NCI-H524 (cell line): ENCODE data around the gene BFSP2.
A peak's percentile ranks its signal among the peaks of the same experiment; 100 is the strongest.

Experiments used
- DNase-seq, 2 experiments: peaks; one replicate each; lab custom pipeline; 2025; lab: John Stamatoyannopoulos, UW

BFSP2 gene

DNA sequence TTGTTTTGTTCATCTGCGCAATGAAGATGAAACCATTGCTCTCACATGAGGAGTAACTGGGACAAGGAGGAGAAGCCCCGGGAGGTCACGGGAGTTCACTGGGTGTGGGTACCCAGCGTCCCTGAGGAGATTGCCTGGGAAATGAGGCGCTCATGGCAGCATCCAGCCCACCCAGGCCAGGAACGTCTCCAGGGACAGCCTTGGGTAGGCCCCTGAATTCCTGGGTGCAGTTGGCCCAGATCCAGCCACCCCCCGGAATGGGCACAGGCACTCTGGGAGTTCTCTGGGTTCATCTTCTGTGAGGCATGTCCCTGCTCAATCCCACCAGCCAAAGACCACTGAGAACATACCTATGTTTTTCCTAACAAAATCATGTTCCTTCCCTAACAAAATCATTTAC, 18.5 kb downstream of the BFSP2 start:
- no peak for DNase-seq

- no peak for DNase-seq
These were observed 19.5 kb downstream of the BFSP2 start for GRCh38 chr3:133419151-133419909.

GRCh38 chr3:133424937-133425869, 25.3 kb downstream of the BFSP2 start:
- DNase-seq: no peak

DNA sequence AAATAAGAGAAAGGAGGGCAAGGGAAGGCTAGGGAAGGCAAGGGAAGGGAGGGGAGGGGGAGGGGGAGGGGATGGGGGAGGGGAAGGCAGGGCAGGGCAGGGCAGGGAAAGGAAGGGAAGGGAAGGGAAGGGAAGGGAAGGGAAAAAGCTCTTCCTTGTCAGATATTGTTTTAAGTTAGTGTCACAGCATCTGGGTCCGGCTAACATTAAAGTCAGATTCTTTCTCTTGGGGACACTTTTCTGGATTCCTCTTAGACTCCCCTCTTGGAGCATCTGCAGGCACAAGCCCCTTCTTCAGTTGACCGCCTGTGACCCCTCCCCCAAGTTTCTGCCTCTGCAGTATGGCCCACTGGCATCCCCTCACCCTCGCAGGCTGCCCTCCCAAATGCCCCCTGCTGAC, 26.0 kb downstream of the BFSP2 start:
- DNase-seq: no peak

DNA sequence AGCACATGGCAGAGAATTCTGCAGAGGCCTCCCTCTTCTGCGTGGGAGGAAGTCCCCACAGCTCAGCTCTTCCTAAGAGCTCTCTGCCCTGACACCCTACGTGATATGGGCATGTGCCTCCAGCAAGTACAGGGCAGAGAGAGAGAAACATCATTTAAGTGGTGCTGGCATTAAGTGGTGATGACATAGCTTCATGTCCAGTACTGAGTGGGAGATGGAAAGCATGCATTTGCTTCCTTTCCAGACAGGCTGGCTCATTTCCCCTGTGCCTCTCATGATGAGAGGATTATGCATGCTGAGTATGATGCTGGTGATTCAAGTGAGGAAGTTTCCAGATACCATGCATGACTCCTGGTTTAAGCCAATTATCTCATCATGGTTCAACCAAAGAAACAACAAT, 26.9 kb downstream of the BFSP2 start:
- no peak for DNase-seq

DNA sequence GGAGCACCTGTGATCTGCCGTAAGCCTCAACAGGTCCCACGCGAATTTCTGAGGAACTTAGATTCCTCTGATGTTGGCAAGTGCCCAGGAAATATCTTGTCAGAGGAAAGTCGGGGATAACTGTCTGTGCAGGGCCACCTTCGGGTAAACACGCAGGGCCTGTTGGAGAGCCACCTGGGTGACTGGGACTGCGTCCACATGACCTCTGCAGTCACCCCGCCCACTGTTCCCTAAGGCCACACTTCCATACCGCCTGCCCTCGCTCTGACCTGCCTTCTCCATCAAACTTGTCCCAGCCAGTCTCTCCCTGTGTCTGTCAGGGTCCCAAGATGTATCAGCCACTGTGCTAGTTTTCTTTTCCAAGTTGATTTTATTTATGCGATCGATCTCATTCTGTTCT, 28.7 kb downstream of the BFSP2 start:
- no peak for DNase-seq

- no peak for DNase-seq
These were observed 29.2 kb downstream of the BFSP2 start for GRCh38 chr3:133429063-133429462.

DNA sequence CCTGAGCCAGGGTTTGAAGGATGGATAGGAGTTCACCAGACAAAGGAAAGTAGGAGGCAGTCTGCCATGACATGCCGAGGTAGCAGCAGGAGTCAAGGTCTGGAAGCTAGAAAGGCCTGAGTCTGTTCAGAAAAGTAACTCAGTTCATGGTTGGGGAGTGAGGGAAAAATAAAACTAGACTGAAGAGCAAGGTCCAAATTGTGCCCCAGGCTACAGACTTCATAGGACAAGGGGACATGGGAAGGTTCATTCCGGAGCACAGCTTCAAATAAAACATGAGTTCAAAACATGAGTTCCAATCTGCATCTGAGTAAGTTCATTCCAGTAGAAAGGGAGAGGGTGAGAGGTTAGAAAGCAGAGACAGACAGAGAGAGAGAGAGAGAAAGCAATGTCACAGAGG, 39.7 kb downstream of the BFSP2 start:
- DNase-seq: no peak

DNA sequence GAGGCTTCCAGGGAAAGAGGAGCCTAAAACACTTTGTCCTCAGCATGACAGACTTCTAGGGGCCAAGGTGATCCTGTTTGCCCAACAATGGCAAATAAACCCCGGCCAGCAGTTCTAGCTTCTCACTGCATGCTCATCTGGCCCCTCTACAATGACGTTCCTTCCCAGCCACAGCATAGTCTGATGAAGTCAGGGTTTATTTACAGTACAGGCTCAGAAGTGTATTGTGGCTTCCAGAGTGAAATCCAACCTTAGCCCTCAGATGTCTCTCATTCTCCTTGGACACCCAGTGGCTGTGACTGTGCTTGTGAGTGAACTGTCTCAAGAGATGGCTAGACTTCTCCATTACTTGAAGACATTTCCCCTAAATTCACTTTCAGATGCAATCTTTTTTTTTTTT, 40.8 kb downstream of the BFSP2 start:
- DNase-seq: no peak

- no peak for DNase-seq
These were observed 42.0 kb downstream of the BFSP2 start for GRCh38 chr3:133441867-133442270.

- DNase-seq: no peak
These were observed 42.7 kb downstream of the BFSP2 start for GRCh38 chr3:133442518-133442917.

DNA sequence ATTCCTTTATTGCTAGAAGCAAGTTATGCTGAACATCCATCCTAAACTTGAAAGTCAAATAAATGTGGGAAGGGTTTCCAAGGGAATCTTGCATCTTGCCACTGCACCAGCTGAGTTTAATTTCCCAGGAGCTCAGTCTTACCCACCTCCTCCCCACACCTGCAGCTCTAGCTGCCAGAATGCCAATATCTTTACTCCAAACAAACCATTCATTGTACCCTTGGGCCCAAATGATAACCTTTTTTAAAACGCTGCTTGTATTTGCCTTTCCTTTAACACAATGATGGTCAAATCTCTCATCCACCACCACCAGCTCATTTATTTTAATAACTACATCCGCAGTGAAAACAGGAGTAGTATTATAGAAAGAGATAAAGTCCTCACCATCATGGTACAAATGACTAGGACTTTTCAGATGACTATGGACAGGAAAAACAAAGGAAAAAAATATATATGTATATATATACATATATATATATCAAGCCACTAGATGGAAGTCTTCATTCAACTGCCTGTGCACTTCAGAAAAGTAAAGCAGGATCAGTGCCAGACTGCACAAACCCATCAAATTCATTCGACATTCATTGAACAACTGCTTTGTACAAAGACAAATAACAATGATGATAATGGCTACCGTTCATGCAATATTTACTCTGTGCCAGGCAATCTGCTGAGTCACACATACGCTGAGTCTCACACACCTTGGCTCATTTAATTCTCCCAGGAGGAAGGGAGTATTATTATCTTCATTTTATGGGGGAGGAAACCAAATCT, 44.0 kb downstream of the BFSP2 start:
- DNase-seq: peak in 1 of 2 experiments; percentile 22

DNA sequence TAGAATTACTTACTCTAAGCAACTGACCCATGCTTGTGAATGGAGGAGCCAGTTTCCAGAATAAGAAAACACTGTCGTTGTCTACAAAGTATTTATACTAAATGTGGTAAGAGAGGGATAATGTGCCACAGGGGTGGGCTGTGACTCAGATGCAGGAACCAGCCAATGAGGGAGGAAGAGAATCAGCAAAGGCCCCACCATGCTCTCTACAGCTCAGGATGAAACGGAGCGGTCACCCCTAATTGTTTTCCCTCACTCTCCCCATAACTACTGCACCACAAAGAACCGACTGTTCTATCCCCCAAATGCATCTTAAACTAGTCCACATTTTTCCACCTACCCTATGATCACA, 44.5 kb downstream of the BFSP2 start:
- DNase-seq: no peak

- DNase-seq: no peak
These were observed 45.3 kb downstream of the BFSP2 start for GRCh38 chr3:133445108-133445507.

GRCh38 chr3:133447750-133448477, 48.1 kb downstream of the BFSP2 start:
- DNase-seq: no peak

- DNase-seq: no peak
These were observed 48.7 kb downstream of the BFSP2 start for GRCh38 chr3:133448478-133449122.

DNA sequence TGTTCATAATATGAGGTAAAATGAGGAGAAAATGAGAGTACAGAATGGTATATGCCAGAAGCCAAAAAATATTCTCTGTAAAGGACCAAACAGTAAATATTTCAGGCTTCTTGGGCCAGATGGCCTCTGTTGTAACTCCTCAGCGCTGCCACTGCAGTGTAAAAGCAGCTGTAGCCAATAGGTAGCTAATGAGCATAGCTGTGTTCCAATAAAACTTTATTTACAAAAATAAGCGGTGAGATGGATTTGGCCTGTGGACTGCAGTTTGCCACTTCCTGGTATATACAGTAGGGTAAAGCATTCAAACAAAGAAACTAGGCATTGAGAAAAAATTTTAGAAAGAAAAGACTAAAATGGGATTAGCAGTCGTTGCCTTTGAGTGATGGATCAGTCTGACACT, 51.5 kb downstream of the BFSP2 start:
- DNase-seq: no peak

- DNase-seq: no peak
These were observed 52.9 kb downstream of the BFSP2 start for GRCh38 chr3:133452641-133453319.

DNA sequence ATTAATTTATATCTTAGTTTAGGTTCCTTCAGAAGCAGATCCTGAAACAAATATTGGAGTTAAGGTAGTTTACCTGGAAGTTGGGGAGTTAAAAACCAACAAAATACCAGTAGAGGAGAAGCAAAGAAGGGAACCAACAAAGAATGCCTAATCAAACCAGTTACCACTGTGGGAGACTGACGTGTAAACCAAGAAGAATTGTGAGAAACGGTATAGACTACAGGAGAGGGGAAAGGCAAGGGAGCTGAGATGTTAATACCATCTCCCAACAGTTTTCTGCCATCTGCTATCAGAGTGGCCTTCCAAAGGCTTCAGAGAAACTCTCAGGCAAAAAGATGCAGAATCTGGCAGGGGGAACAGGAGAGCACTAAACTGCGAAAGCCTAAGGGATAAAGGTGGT, 53.5 kb downstream of the BFSP2 start:
- no peak for DNase-seq

GRCh38 chr3:133455281-133455680, 55.4 kb downstream of the BFSP2 start:
- DNase-seq: peak; percentile 48 to 76

GRCh38 chr3:133455960-133456359, 56.1 kb downstream of the BFSP2 start:
- no peak for DNase-seq
